H1 (cell line): ENCODE data around the gene SNRPE. TPM values are rescaled to one million over a fixed set of nuclear protein-coding genes. Genes with fewer than 3 reads are reported as not detected.

Experiments used
- CTCF ChIA-PET: fragments of 300-600 bp; sonication (Branson Sonifier 250); formaldehyde crosslinking; loops from one replicate; lab custom pipeline; 2021; ENCODE audit not compliant: partially characterized antibody; lab: Charles Lee
- POLR2A ChIA-PET: fragments of 300-600 bp; sonication (Branson Sonifier 250); formaldehyde crosslinking; loops from one replicate; lab custom pipeline; 2021; ENCODE audit warnings: inconsistent platforms; ENCODE audit not compliant: partially characterized antibody; lab: Charles Lee
- DNase-seq, 2 experiments: peaks; one replicate each; pipeline versions ENCODE4 v3.0.0 to v3.0.0-alpha.2; 2010 to 2022; ENCODE audit warnings: low spot score in 2 of 2, low read depth in 1 of 2, mixed read lengths in 1 of 2
- FAIRE-seq: peaks from 2 replicates; lab custom pipeline; 2011; peaks lifted over from hg19 to GRCh38; lab: Jason Lieb, UNC
- H2AFZ ChIP-seq: 2 replicates; pipeline ENCODE4 v1.8.1; 2012; ENCODE audit warnings: low read length, inconsistent platforms
- H2AK5ac ChIP-seq: 2 replicates; pipeline ENCODE4 v1.6.1; 2013; ENCODE audit warnings: low read depth, low read length
- H2BK120ac ChIP-seq: replicated peaks from 2 replicates; pipeline ENCODE3; 2013; ENCODE audit warnings: low read depth, low read length, inconsistent platforms
- H2BK12ac ChIP-seq: 2 replicates; pipeline ENCODE4 v1.6.1; 2013; ENCODE audit warnings: low read depth, low read length
- H2BK15ac ChIP-seq: 2 replicates; pipeline ENCODE4 v1.6.1; 2013; ENCODE audit warnings: low read length
- H2BK20ac ChIP-seq: 2 replicates; pipeline ENCODE4 v1.6.1; 2013; ENCODE audit warnings: low read length
- H2BK5ac ChIP-seq: 2 replicates; pipeline ENCODE4 v1.6.1; 2013; ENCODE audit warnings: low read depth, low read length
- H3K14ac ChIP-seq: 2 replicates; pipeline ENCODE4 v1.6.1; 2013; ENCODE audit warnings: inconsistent platforms; ENCODE audit not compliant: insufficient read length
- H3K18ac ChIP-seq: 2 replicates; pipeline ENCODE4 v1.6.1; 2013; ENCODE audit warnings: low read length; ENCODE audit errors: extremely low read depth
- H3K23ac ChIP-seq: 2 replicates; pipeline ENCODE4 v1.6.1; 2013; ENCODE audit warnings: inconsistent platforms; ENCODE audit not compliant: insufficient read length
- H3K23me2 ChIP-seq: 2 replicates; pipeline ENCODE4 v1.6.1; 2013; ENCODE audit warnings: low read depth, low read length
- H3K27ac ChIP-seq: 2 replicates; pipeline ENCODE4 v1.6.1; 2011; ENCODE audit warnings: low read depth, low read length, inconsistent platforms
- H3K27me3 ChIP-seq, 4 experiments: replicated peaks in 1 of 4; 1 replicate in 1 of 4; 2 replicates in 3 of 4; pipeline versions ENCODE4 v1.6.1 to v1.8.1; 2011 to 2013; ENCODE audit warnings: low read length in 3 of 4, mild to moderate bottlenecking in 3 of 4, inconsistent platforms in 2 of 4, mixed read lengths in 2 of 4, moderate library complexity in 1 of 4; ENCODE audit not compliant: control insufficient read depth in 3 of 4, insufficient read depth in 3 of 4; ENCODE audit errors: extremely low read depth in 1 of 4
- H3K36me3 ChIP-seq, 4 experiments: 2 replicates each; pipeline versions ENCODE4 v1.6.1 to v1.8.1; 2011 to 2013; ENCODE audit warnings: mild to moderate bottlenecking in 4 of 4, low read length in 3 of 4, moderate library complexity in 2 of 4, control low read depth in 1 of 4, inconsistent platforms in 1 of 4; ENCODE audit not compliant: insufficient read depth in 4 of 4, control insufficient read depth in 2 of 4
- H3K4ac ChIP-seq: replicated peaks from 2 replicates; pipeline ENCODE3; 2013; ENCODE audit warnings: low read length, low read depth, mixed read lengths, inconsistent platforms; ENCODE audit not compliant: insufficient read length
- H3K4me1 ChIP-seq, 4 experiments: replicated peaks in 1 of 4; 1 replicate in 1 of 4; 2 replicates in 3 of 4; pipeline versions ENCODE4 v1.6.1 to v1.8.1; 2011 to 2013; ENCODE audit warnings: low read length in 3 of 4, inconsistent platforms in 2 of 4, mixed read lengths in 1 of 4; ENCODE audit not compliant: insufficient read depth in 4 of 4, control insufficient read depth in 3 of 4
- H3K4me2 ChIP-seq, 2 experiments: 2 replicates each; pipeline versions ENCODE4 v1.6.1 to v1.8.1; 2011 to 2013; ENCODE audit warnings: low read depth in 2 of 2, low read length in 2 of 2, control low read depth in 1 of 2, inconsistent platforms in 1 of 2, mild to moderate bottlenecking in 1 of 2; ENCODE audit not compliant: insufficient read depth in 1 of 2
- H3K4me3 ChIP-seq, 4 experiments: fragments of 200-600, 300-600 bp in 1 of 4; sonication (generic), shearing (Covaris generic), sonication (Bioruptor Twin) in 1 of 4; 2 replicates each; pipeline versions ENCODE4 v1.5.1 to v1.8.1; 2011 to 2016; ENCODE audit warnings: low read length in 4 of 4, low read depth in 3 of 4, control low read depth in 2 of 4, inconsistent platforms in 2 of 4, mild to moderate bottlenecking in 2 of 4, mixed read lengths in 1 of 4, moderate library complexity in 1 of 4; ENCODE audit not compliant: insufficient read depth in 2 of 4; ENCODE audit errors: extremely low read depth in 1 of 4
- H3K56ac ChIP-seq: replicated peaks from 2 replicates; pipeline ENCODE3; 2013; ENCODE audit warnings: low read depth, mild to moderate bottlenecking, mixed read lengths, low read length, inconsistent platforms; ENCODE audit not compliant: insufficient read length
- H3K79me1 ChIP-seq: 2 replicates; pipeline ENCODE4 v1.6.1; 2013; ENCODE audit warnings: low read depth, low read length, control low read depth
- H3K79me2 ChIP-seq, 2 experiments: 2 replicates each; pipeline versions ENCODE4 v1.6.1 to v1.8.1; 2012 to 2013; ENCODE audit warnings: low read length in 2 of 2, mild to moderate bottlenecking in 2 of 2, inconsistent platforms in 1 of 2; ENCODE audit not compliant: insufficient read depth in 2 of 2, control insufficient read depth in 1 of 2
- H3K9ac ChIP-seq, 4 experiments: replicated peaks in 1 of 4; 1 replicate in 1 of 4; 2 replicates in 3 of 4; pipeline versions ENCODE4 v1.6.1 to v1.8.1; 2011 to 2013; ENCODE audit warnings: low read depth in 3 of 4, low read length in 3 of 4, control low read depth in 2 of 4, mild to moderate bottlenecking in 2 of 4, moderate library complexity in 2 of 4, inconsistent platforms in 1 of 4; ENCODE audit errors: extremely low read depth in 1 of 4
- H3K9me3 ChIP-seq, 2 experiments: 2 replicates each; pipeline versions ENCODE4 v1.6.1 to v1.8.1; 2012 to 2013; ENCODE audit warnings: mild to moderate bottlenecking in 2 of 2, moderate library complexity in 2 of 2, control low read depth in 1 of 2, inconsistent platforms in 1 of 2, low read depth in 1 of 2, low read length in 1 of 2, mixed read lengths in 1 of 2; ENCODE audit not compliant: insufficient read depth in 2 of 2
- H4K20me1 ChIP-seq, 2 experiments: replicated peaks in 1 of 2; 2 replicates each; pipeline versions ENCODE3 to v1.8.1; 2011 to 2013; ENCODE audit warnings: inconsistent platforms in 2 of 2, low read length in 2 of 2, mild to moderate bottlenecking in 1 of 2; ENCODE audit not compliant: insufficient read depth in 2 of 2, control insufficient read depth in 1 of 2
- H4K5ac ChIP-seq: 2 replicates; pipeline ENCODE4 v1.6.1; 2013; ENCODE audit warnings: low read length, low read depth, mixed read lengths, inconsistent platforms; ENCODE audit not compliant: insufficient read length
- H4K8ac ChIP-seq: 2 replicates; pipeline ENCODE4 v1.8.0; 2013; ENCODE audit warnings: mild to moderate bottlenecking, moderate library complexity, low read length, inconsistent platforms; ENCODE audit not compliant: insufficient read depth; ENCODE audit errors: extremely low read depth
- H4K91ac ChIP-seq: replicated peaks from 2 replicates; pipeline ENCODE3; 2013; ENCODE audit warnings: low read length, mixed read lengths, inconsistent platforms; ENCODE audit not compliant: insufficient read length
- ASH2L ChIP-seq: fragments of 200-600, 300-600 bp; sonication (generic); IDR thresholded peaks from one replicate; pipeline ENCODE4 v1.7.1; 2017; ENCODE audit warnings: low read length
- ATF2 ChIP-seq: IDR thresholded peaks from 2 replicates; pipeline ENCODE4 v1.6.1; 2012; ENCODE audit warnings: low read length, inconsistent platforms
- HDAC6 ChIP-seq: IDR thresholded peaks from one replicate; pipeline ENCODE4 v1.7.1; 2012; ENCODE audit warnings: low read depth, mild to moderate bottlenecking, inconsistent platforms, low read length, moderate library complexity
- MAFK ChIP-seq: IDR thresholded peaks from 2 replicates; pipeline ENCODE4 v1.6.1; 2012; ENCODE audit warnings: low read depth, mild to moderate bottlenecking, improper control_type of control experiment, low read length
- PHF8 ChIP-seq: fragments of 200-600 bp; sonication (generic); conservative IDR thresholded peaks from 2 replicates; pipeline ENCODE4 v1.7.1; 2012; ENCODE audit warnings: low read depth, mild to moderate bottlenecking, inconsistent platforms, low read length, moderate library complexity
- POLR2A ChIP-seq, 2 experiments: IDR thresholded peaks; 1 replicate in 1 of 2; 2 replicates in 1 of 2; pipeline ENCODE4 v1.6.1; 2011; ENCODE audit warnings: low read depth in 2 of 2, low read length in 2 of 2, mild to moderate bottlenecking in 2 of 2; ENCODE audit errors: control extremely low read depth in 1 of 2
- RFX5 ChIP-seq: IDR thresholded peaks from 2 replicates; pipeline ENCODE4 v1.6.1; 2011; ENCODE audit warnings: low read depth, low read length, improper control_type of control experiment, borderline replicate concordance
- RXRA ChIP-seq: IDR thresholded peaks from 2 replicates; pipeline ENCODE4 v1.6.1; 2011; ENCODE audit warnings: low read depth, mild to moderate bottlenecking, low read length, moderate library complexity; ENCODE audit not compliant: insufficient read depth
- SAP30 ChIP-seq: fragments of 300-600 bp; sonication (generic); IDR thresholded peaks from 2 replicates; pipeline ENCODE4 v1.7.1; 2012; ENCODE audit warnings: low read length, moderate library complexity, mild to moderate bottlenecking, inconsistent platforms; ENCODE audit not compliant: insufficient read depth, insufficient replicate concordance
- SIN3A ChIP-seq, 2 experiments: IDR thresholded peaks in 1 of 2; conservative IDR thresholded peaks in 1 of 2; 2 replicates each; pipeline ENCODE4 v1.6.1; 2011 to 2012; ENCODE audit warnings: low read length in 2 of 2, improper control_type of control experiment in 1 of 2, low read depth in 1 of 2, mild to moderate bottlenecking in 1 of 2
- SP4 ChIP-seq: IDR thresholded peaks from 2 replicates; pipeline ENCODE4 v1.6.1; 2012; ENCODE audit warnings: low read length, inconsistent platforms
- TBP ChIP-seq: IDR thresholded peaks from 2 replicates; pipeline ENCODE4 v1.6.1; 2011; ENCODE audit warnings: low read depth, low read length, improper control_type of control experiment
- WGBS, 2 experiments: shearing (Covaris generic) in 1 of 2; methylation state at CpG; one replicate each; pipeline versions ENCODE4 v1.1.6 to v1.1.7; 2013 to 2015; ENCODE audit warnings: low lambda C conversion rate in 2 of 2, mixed read lengths in 2 of 2, inconsistent platforms in 1 of 2, low coverage in 1 of 2, missing lambda C conversion rate in 1 of 2; ENCODE audit not compliant: insufficient replicate concordance in 2 of 2, insufficient coverage in 1 of 2, insufficient read length in 1 of 2; ENCODE audit errors: extremely low coverage in 1 of 2, missing lambda C conversion rate in 1 of 2; 5-methylcytosine and 5-hydroxymethylcytosine counted together
- polyA plus RNA-seq, 7 experiments: library from polyadenylated mRNA; depleted of rRNA in 3 of 7; stranded (reverse) in 5 of 7; unstranded in 2 of 7; fragments of >200 nt in 5 of 7; fragments of 200-250 nt in 2 of 7; gene quantifications; 1 replicate in 5 of 7; 2 replicates in 1 of 7; 4 replicates in 1 of 7; pipeline versions ENCODE4 v1.2.1 to v1.2.3, GENCODE V29; 2011 to 2013; ENCODE audit warnings: missing spikeins in 2 of 7, mixed read lengths in 2 of 7
- total RNA-seq: library from RNA; stranded (reverse); fragmentation: NEBNext Ultra II Directional; extraction: Animal tissue kit (Norgen Biotek cat#: 25700); gene quantifications from 2 replicates; pipeline ENCODE4 v1.2.1, GENCODE V29; 2021

SNRPE gene
- total and polyA plus RNA-seq, 2 of the 8 experiments (the other 6 are each of a cell fraction or from before 2014, with no cell fraction given): 416 to 461 TPM

DNA sequence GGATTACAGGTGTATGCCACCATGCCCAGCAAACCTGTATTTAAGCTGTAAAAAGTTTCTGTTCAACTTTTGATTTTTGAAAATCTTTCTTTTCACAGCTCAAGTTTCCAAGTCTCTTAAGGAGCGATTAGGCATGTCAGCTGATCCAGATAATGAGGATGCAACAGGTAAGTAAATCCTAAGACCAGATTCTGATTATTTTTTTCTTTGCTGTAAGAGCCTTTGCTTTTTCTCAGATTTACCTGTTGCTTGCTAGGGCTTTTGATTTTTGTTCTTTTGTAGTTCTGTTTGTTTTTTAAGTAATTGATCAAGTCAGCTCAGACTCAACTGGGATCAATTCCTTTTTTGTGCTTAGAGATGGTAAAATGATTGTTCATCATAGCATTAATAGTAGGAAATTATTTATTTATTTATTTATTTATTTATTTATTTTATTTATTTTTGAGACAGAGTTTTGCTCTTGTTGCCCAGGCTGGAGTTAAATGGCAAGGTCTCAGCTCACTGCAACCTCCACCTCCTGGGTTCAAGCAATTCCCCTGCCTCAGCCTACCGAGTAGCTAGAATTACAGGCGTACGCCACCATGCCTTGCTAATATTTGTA lies 21.1 kb upstream of the SNRPE start:
- H2BK5ac ChIP-seq: no peak overlapping the region
- H3K4me2 ChIP-seq: no peak overlapping the region
- no peak overlapping the region for H3K4me3 ChIP-seq
- no peak overlapping the region for H3K9ac ChIP-seq
- no peaks in the 10 kb centered on the region for H3K79me1 ChIP-seq
- no peak overlapping the region for H2AFZ ChIP-seq
- no peaks in the 10 kb centered on the region for H3K79me2 ChIP-seq
- H3K27ac ChIP-seq: no peak overlapping the region
- H3K23me2 ChIP-seq: no peaks in the 10 kb centered on the region
- no peak overlapping the region for H2BK120ac ChIP-seq
- no peak overlapping the region for H4K91ac ChIP-seq
- H3K18ac ChIP-seq: no peak overlapping the region
- no peak overlapping the region for H3K4ac ChIP-seq
- H2BK12ac ChIP-seq: no peak overlapping the region
- peaks cover 0 to 13% of the 10 kb centered on the region in 2 experiments; a peak in 2 of 4 replicates for H3K9me3 ChIP-seq
- WGBS, 2 experiments: 95% methylated on average over 4 of the region's 4 CpGs; no CpG with 5 or more reads in 1 of the 2 experiments
- H3K36me3 ChIP-seq: peaks cover 18 to 75% (median 49%) of the 10 kb centered on the region in 4 experiments
- H3K14ac ChIP-seq: no peak overlapping the region
- no peak overlapping the region for H2BK20ac ChIP-seq
- H3K23ac ChIP-seq: no peak overlapping the region
- no peaks in the 10 kb centered on the region for H3K27me3 ChIP-seq
- POLR2A ChIA-PET: interaction anchor here (1.8 kb wide), 1 partner anchor 22 kb away, joined by 5 read pairs; no protein-coding TSS in a partner anchor
- TF ChIP-seq SIN3A (conservative IDR thresholded peaks at IDR 0.05 in 1 of 2, IDR thresholded peaks at IDR 0.05 in 1 of 2; ENCODE audit: low read depth in 1 of 2, low read length in 2 of 2) (no peak), PHF8 (no peak), RFX5 (no peak), SAP30 (no peak), RXRA (no peak), ASH2L (no peak), ATF2 (no peak), SP4 (no peak), TBP (no peak), HDAC6 (no peak), POLR2A (IDR thresholded peaks at IDR 0.05; ENCODE audit: control extremely low read depth in 1 of 2, low read depth in 2 of 2, low read length in 2 of 2) (no peak), MAFK (no peak)
- peaks cover 0 to 1% of the 10 kb centered on the region in 2 experiments for H4K20me1 ChIP-seq
- no peaks in the 10 kb centered on the region for H3K4me1 ChIP-seq
- FAIRE-seq (no peak), DNase-seq (no peak)
- no peak overlapping the region for H4K5ac ChIP-seq
- H3K56ac ChIP-seq: no peak overlapping the region
- CTCF ChIA-PET: interaction anchor here (0.7 kb wide), 1 partner anchor 21 kb away, joined by 4 read pairs; no protein-coding TSS in a partner anchor
- H2AK5ac ChIP-seq: no peak overlapping the region
- H2BK15ac ChIP-seq: no peak overlapping the region
- H4K8ac ChIP-seq: no peak overlapping the region
